Measurements from ENCODE around the gene GABRG3.

- TF ChIP-seq POLR2AphosphoS5 (IDR thresholded peaks at IDR 0.05) (no peak), CTCF (IDR thresholded peaks at IDR 0.05) (no peak), EP300 (IDR thresholded peaks at IDR 0.05) (no peak), POLR2A (IDR thresholded peaks at IDR 0.05; ENCODE audit: low read depth) (no peak)
Measured at GRCh38 chr15:27585041-27585640, 614.2 kb downstream of the GABRG3 start.
